Bronchial epithelial cell (primary cell): Measurements from ENCODE around the gene ATP8B3. TPM values are rescaled to one million over a fixed set of nuclear protein-coding genes. Genes with fewer than 3 reads are reported as not detected.

Experiments
- DNase-seq: peaks from one replicate; pipeline ENCODE4 v3.0.0-alpha.2; 2010; ENCODE audit warnings: low read depth
- FAIRE-seq: peaks from 2 replicates; lab custom pipeline; 2011; peaks lifted over from hg19 to GRCh38; lab: Jason Lieb, UNC
- H3K27me3 ChIP-seq: 2 replicates; pipeline ENCODE4 v1.5.1; 2011; ENCODE audit warnings: low read length; ENCODE audit not compliant: control insufficient read depth, insufficient read depth
- H3K36me3 ChIP-seq: 2 replicates; pipeline ENCODE4 v1.5.1; 2011; ENCODE audit warnings: low read length; ENCODE audit not compliant: control insufficient read depth, insufficient read depth
- H3K4me3 ChIP-seq: 2 replicates; pipeline ENCODE4 v1.5.1; 2011; ENCODE audit warnings: mild to moderate bottlenecking, low read depth, low read length, control low read depth
- total RNA-seq: library from RNA; depleted of rRNA; stranded (reverse); fragments of >200 nt; gene quantifications from 2 replicates; pipeline ENCODE4 v1.2.1, GENCODE V29; 2014
- TF ChIP-seq, protein P1 (sequence below): IDR thresholded peaks from 2 replicates; pipeline ENCODE4 v1.5.1; 2011; ENCODE audit warnings: mild to moderate bottlenecking, moderate library complexity, low read length, control low read depth, inconsistent platforms; ENCODE audit not compliant: insufficient read depth, severe bottlenecking

ATP8B3 gene
- total RNA-seq, 1 donor from 2014 or later: 0.26 TPM

DNA sequence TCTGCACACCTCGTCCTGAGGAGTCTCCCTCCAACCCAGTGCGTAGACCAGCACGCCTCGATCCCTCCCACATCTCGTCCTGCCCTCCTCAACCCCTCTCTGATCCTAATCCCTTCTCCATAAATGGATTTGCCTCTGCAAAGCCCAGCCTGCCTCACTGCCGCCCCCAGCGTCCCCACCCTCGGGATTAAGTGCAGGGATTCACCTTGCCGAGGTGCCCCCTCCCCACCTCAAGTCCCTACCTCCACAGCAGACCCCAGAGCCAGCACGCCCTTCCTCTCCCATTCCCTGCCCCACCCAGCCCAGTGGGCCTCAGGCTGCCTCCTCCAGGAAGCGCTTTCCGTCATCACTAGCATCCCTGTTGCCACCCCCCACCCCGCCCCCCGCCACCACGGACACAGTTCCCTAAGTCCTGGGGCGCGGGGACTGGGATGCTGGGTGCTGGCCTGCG is 47.3 kb upstream of the ATP8B3 start:
- no peak for DNase-seq
- no peak overlapping the region for H3K4me3 ChIP-seq
- H3K27me3 ChIP-seq: no peaks in the 10 kb centered on the region
- peak; percentile 7 for FAIRE-seq
- H3K36me3 ChIP-seq: no peaks in the 10 kb centered on the region
- TF ChIP-seq, protein P1, sequence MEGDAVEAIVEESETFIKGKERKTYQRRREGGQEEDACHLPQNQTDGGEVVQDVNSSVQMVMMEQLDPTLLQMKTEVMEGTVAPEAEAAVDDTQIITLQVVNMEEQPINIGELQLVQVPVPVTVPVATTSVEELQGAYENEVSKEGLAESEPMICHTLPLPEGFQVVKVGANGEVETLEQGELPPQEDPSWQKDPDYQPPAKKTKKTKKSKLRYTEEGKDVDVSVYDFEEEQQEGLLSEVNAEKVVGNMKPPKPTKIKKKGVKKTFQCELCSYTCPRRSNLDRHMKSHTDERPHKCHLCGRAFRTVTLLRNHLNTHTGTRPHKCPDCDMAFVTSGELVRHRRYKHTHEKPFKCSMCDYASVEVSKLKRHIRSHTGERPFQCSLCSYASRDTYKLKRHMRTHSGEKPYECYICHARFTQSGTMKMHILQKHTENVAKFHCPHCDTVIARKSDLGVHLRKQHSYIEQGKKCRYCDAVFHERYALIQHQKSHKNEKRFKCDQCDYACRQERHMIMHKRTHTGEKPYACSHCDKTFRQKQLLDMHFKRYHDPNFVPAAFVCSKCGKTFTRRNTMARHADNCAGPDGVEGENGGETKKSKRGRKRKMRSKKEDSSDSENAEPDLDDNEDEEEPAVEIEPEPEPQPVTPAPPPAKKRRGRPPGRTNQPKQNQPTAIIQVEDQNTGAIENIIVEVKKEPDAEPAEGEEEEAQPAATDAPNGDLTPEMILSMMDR: no peak

DNA sequence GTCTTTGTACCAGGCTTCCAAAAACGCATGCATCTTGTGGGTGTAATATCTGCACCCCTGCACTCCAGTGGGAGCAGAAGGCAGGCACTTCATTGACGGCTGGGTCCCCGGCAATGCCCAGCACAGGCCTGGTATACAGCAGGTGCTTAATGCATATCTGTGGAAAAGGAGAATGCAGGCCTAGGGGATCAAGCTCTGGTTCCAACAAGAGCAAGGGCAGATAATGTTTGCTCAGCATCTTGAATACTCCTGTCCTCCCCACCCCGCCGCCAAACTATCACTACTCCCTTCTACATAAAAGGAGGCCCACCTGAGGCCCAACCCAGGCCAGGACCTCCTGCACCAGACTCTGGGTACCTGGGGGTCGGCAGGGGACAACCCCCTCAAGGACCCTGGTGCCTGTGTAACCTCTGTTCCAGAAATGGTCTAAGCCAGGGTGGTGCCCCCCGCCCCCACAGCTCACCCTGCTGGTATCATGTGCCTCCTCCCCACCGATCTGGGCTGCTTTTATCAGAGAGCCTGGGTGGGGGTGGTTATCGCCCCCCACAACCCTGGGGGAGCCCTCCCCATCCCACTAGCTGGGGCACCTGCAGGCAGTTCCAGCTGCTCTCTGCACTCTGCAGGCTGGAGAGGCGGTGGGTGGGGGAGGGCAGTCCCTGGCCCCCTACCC is 46.5 kb upstream of the ATP8B3 start:
- TF ChIP-seq, protein P1: no peak
- Histone ChIP-seq H3K36me3 (peaks cover 2% of the 10 kb centered on the region), H3K27me3 (no peaks in the 10 kb centered on the region), H3K4me3 (no peak overlapping the region)
- DNase-seq (no peak), FAIRE-seq (no peak)

DNA sequence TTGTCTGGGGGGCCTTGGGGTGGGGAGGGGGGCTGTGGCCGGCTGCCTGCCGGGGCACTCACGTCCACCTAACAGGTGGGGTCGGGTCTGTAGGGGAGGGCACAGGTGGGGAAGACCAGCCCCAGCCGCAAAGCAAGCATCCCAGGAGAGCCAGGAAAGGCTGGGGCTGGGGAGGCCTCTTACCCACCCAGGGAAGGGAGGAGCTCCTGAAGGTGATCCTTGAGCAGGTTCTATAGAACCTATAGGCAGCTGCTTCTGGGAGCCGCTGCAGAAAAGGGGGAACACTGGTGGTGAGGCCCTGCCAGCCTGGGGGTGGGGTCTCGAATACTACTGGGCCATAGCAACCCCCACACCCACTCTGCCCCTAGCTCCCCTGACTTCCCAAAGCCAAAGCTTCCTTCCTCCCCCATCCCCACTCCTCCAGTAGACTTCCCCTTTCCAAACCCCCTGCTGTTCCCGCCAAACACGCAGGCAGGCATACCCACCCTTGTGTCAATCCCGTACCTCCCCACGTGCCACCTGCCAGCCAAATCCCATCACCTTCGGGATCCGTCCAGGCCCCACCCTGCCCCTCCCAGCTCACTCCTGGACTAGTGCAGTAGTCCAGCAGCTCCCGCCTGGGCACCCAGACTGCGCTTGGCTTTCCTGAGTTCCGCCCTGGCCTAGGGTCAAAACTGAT is 45.7 kb upstream of the ATP8B3 start:
- Histone ChIP-seq H3K27me3 (no peaks in the 10 kb centered on the region), H3K4me3 (peak overlapping the region; percentile 45), H3K36me3 (peaks cover 2% of the 10 kb centered on the region)
- FAIRE-seq: no peak
- TF ChIP-seq, protein P1: no peak
- DNase-seq: no peak

DNA sequence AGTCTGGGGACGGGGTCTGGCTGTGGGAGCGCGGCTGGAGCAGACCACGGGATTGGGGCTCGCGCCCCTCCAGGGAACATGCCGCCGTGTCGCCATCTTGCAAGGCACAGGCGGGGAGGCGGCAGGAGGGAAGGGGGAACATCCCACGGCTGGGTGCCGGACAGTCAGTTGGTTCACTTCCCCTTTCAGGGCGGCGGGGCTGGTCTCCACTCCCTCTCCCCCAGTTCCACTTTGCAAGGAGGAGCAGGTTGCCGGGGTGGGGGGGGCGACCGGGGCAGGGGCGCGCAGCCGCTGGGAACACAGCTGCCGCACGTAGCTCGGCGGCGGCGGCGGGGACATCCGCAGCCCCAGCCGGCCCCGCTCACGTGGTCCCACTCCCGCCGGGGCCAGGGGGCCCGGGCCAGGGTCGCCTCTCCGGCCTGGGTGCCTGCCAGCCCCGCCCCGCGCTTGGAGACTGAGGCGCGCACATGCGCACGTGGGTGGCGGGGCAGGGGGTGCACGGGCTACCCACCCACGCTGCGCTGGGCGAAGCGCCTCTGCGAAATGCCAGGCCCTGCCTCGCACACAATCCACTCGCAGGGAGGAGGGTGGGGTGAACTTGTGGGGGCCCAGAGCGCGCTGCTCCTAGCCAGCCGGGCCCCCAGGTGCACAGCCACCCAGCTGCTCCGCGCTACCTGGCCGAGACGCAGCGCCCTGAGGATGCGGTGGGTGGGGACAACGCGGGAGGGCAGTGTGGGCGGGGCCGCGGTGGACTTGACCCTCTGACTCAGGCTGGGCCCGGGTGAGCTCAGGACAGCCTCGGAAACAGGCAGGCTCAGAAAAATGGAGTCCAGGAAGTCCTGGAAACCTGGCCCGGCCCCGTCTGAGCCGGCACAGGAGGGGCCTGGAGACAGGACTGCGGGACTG is 44.9 kb upstream of the ATP8B3 start:
- no peak for FAIRE-seq
- TF ChIP-seq, protein P1: no peak
- peaks cover 2% of the 10 kb centered on the region for H3K36me3 ChIP-seq
- peak overlapping the region; percentile 45 for H3K4me3 ChIP-seq
- H3K27me3 ChIP-seq: no peaks in the 10 kb centered on the region
- peak; percentile 78 for DNase-seq

DNA sequence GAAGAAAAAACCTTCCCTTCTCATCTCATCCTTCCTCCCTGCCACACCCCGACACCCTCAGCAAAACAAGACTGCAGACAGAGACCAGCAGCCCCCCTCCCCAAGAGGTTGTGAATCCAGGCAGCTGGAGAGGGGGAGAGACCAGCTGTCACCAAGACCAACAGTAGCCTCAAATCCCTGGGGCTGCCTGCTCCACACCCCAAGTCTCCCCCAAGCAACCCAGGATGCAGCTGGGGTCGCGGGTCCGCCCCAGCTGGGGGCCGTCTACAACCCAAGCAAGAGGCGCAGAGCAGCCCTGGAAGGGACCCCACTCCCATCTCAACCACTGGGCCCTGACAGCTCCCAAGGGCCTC is 44.2 kb upstream of the ATP8B3 start:
- TF ChIP-seq, protein P1: no peak
- DNase-seq (no peak), FAIRE-seq (no peak)
- H3K27me3 ChIP-seq: no peaks in the 10 kb centered on the region
- peak overlapping the region; percentile 45 for H3K4me3 ChIP-seq
- peaks cover 2% of the 10 kb centered on the region for H3K36me3 ChIP-seq
